GM21717 (cell line): Measurements from ENCODE around the gene KRT17.

Experiments used
- ATAC-seq: cut with Tn5 transposase; IDR thresholded peaks from one replicate; pipeline ENCODE4 v1.9.1; 2021; ENCODE audit warnings: mild to moderate bottlenecking, moderate library complexity; ENCODE audit not compliant: unreplicated experiment

Gene KRT17

GRCh38 chr17:41624208-41625101, at the start of gene KRT17:
Gene KRT17, minus strand, starts transcription at chr17:41624575. Its CDS starts 66 bp downstream, at chr17:41624509.
- no peak for ATAC-seq

GRCh38 chr17:41672153-41672552, 47.8 kb upstream of the KRT17 start:
- no peak for ATAC-seq

- ATAC-seq, result no peak
Observed at GRCh38 chr17:41667280-41668041, 43.1 kb upstream of the KRT17 start.

- peak; percentile 47 for ATAC-seq
Observed at GRCh38 chr17:41666708-41667279, 42.4 kb upstream of the KRT17 start.

- peak; percentile 41 for ATAC-seq
Observed at GRCh38 chr17:41666237-41666641, 41.9 kb upstream of the KRT17 start.

GRCh38 chr17:41665566-41666236, 41.3 kb upstream of the KRT17 start:
- ATAC-seq, result peak; percentile 44

GRCh38 chr17:41664587-41665565, 40.5 kb upstream of the KRT17 start:
- no peak for ATAC-seq

GRCh38 chr17:41664172-41664457, 39.7 kb upstream of the KRT17 start:
- no peak for ATAC-seq

GRCh38 chr17:41663451-41664171, 39.2 kb upstream of the KRT17 start:
- ATAC-seq, result no peak

GRCh38 chr17:41660221-41660711, 35.9 kb upstream of the KRT17 start:
- no peak for ATAC-seq

- ATAC-seq, result no peak
Observed at GRCh38 chr17:41659427-41660212, 35.2 kb upstream of the KRT17 start.

- no peak for ATAC-seq
Observed at GRCh38 chr17:41658846-41659245, 34.5 kb upstream of the KRT17 start.

- ATAC-seq, result no peak
Observed at GRCh38 chr17:41657936-41658335, 33.6 kb upstream of the KRT17 start.

GRCh38 chr17:41657176-41657754, 32.9 kb upstream of the KRT17 start:
- no peak for ATAC-seq

- no peak for ATAC-seq
Observed at GRCh38 chr17:41656249-41657023, 32.1 kb upstream of the KRT17 start.

GRCh38 chr17:41655611-41656111, 31.3 kb upstream of the KRT17 start:
- ATAC-seq, result no peak
